Spleen (tissue), 7 donors: ENCODE data around the gene PDGFD.

Source experiments
- CTCF ChIP-seq, 11 experiments: fragments of 200-600 bp in 7 of 11; fragments of 450-650 bp in 4 of 11; sonication (generic) in 4 of 11; IDR thresholded peaks in 8 of 11; conservative IDR thresholded peaks in 3 of 11; 1 replicate in 7 of 11; 2 replicates in 4 of 11; pipeline versions ENCODE4 v1.4.0 to v1.8.0; 2016 to 2021; ENCODE audit warnings: antibody characterized with exemption in 11 of 11, inconsistent platforms in 4 of 11, mild to moderate bottlenecking in 1 of 11
- POLR2A ChIP-seq, 3 donors: fragments of 450-650 bp; IDR thresholded peaks; one replicate each; pipeline ENCODE4 v1.5.1; 2017; ENCODE audit warnings: antibody characterized with exemption in 3 of 3, mild to moderate bottlenecking in 1 of 3
- POLR2AphosphoS5 ChIP-seq, 3 donors: sonication (generic); formaldehyde crosslinking; IDR thresholded peaks; one replicate each; pipeline ENCODE4 v1.5.1; 2017; ENCODE audit warnings: antibody characterized with exemption in 3 of 3
- donor health status: DM: no; HTN: no; CAD: no; lungs with moderate emphysema.
- donor health status: DM: no; HTN: no; CAD: no.
- donor health status: DM: no; HTN: no; CAD: no.

GRCh38 chr11:104145062-104145461 lies 18.9 kb downstream of the PDGFD start:
- TF ChIP-seq CTCF (IDR thresholded peaks at IDR 0.05 in 8 of 11, conservative IDR thresholded peaks at IDR 0.05 in 3 of 11) = no peak
- TF ChIP-seq POLR2A (IDR thresholded peaks at IDR 0.05) = no peak
- TF ChIP-seq POLR2AphosphoS5 (IDR thresholded peaks at IDR 0.05) = no peak
